AG04450 (cell line): ENCODE results near the gene IL36RN. TPM values are rescaled to one million over a fixed set of nuclear protein-coding genes. Genes with fewer than 3 reads are reported as not detected.

Experiments
- CTCF ChIA-PET: fragments of 300-600, 350-600 bp; formaldehyde crosslinking; extraction: SDS; loops from one replicate; lab custom pipeline; 2022; ENCODE audit warnings: antibody characterized with exemption, inconsistent platforms; lab: Charles Lee
- POLR2A ChIA-PET: fragments of 350-600 bp; formaldehyde crosslinking; extraction: SDS; loops from one replicate; lab custom pipeline; 2021; ENCODE audit warnings: antibody characterized with exemption, inconsistent platforms; lab: Yijun Ruan, JAX
- DNase-seq: peaks from one replicate; pipeline ENCODE4 v3.0.0-alpha.2; 2011; ENCODE audit warnings: low read depth, low spot score
- H3K27ac ChIP-seq: one replicate; pipeline ENCODE4 v1.5.1; 2012; ENCODE audit warnings: low read depth, low read length, control low read depth
- H3K27me3 ChIP-seq: one replicate; pipeline ENCODE4 v1.6.0; 2012; ENCODE audit warnings: low read length; ENCODE audit not compliant: control insufficient read depth, insufficient read depth
- H3K4me3 ChIP-seq: 2 replicates; pipeline ENCODE4 v1.5.1; 2011; ENCODE audit warnings: mild to moderate bottlenecking, low read depth, low read length, control low read depth
- H3K9me3 ChIP-seq: 2 replicates; pipeline ENCODE4 v1.5.1; 2012; ENCODE audit warnings: low read length; ENCODE audit not compliant: control insufficient read depth, insufficient read depth
- CTCF ChIP-seq: IDR thresholded peaks from 2 replicates; pipeline ENCODE4 v1.5.1; 2011; ENCODE audit warnings: low read depth, low read length, control low read depth, inconsistent platforms
- polyA plus RNA-seq: library from polyadenylated mRNA; depleted of rRNA; stranded (reverse); fragments of >200 nt; gene quantifications from 2 replicates; pipeline ENCODE4 v1.2.3, GENCODE V29; 2011

IL36RN gene
- polyA plus RNA-seq, 1 experiment, result not detected

GRCh38 chr2:113098041-113098440, 39.0 kb downstream of the IL36RN start:
- POLR2A ChIA-PET, result no interaction called here
- H3K27me3 ChIP-seq, result no peaks in the 10 kb centered on the region
- TF ChIP-seq CTCF, result no peak
- CTCF ChIA-PET, result interaction anchor here (0.7 kb wide), 1 partner anchor 18 kb away, joined by 3 read pairs; no protein-coding TSS in a partner anchor
- no peak for DNase-seq
- H3K4me3 ChIP-seq, result no peak overlapping the region
- no peaks in the 10 kb centered on the region; the same call in 1 of the 2 replicates for H3K9me3 ChIP-seq
- H3K27ac ChIP-seq, result no peak overlapping the region

GRCh38 chr2:113098532-113098931, 39.5 kb downstream of the IL36RN start:
- Histone ChIP-seq H3K9me3 (no peaks in the 10 kb centered on the region; the same call in 1 of the 2 replicates), H3K27me3 (no peaks in the 10 kb centered on the region), H3K27ac (no peak overlapping the region), H3K4me3 (no peak overlapping the region)
- no peak for TF ChIP-seq CTCF
- ChIA-PET POLR2A (no interaction called here), CTCF (interaction anchor here (0.7 kb wide), 1 partner anchor 18 kb away, joined by 3 read pairs; no protein-coding TSS in a partner anchor)
- no peak for DNase-seq

GRCh38 chr2:113102133-113102532, 43.1 kb downstream of the IL36RN start:
- POLR2A ChIA-PET, result no interaction called here
- H3K9me3 ChIP-seq, result no peaks in the 10 kb centered on the region; the same call in 1 of the 2 replicates
- CTCF ChIA-PET, result no interaction called here

GRCh38 chr2:113103277-113103676, 44.3 kb downstream of the IL36RN start:
- Histone ChIP-seq H3K9me3 (no peaks in the 10 kb centered on the region; the same call in 1 of the 2 replicates), H3K27me3 (no peaks in the 10 kb centered on the region), H3K27ac (no peak overlapping the region), H3K4me3 (no peak overlapping the region)
- CTCF ChIA-PET, result no interaction called here
- POLR2A ChIA-PET, result no interaction called here
- no peak for DNase-seq
- TF ChIP-seq CTCF, result no peak

More at GRCh38 chr2:113102133-113102532, 43.1 kb downstream of the IL36RN start:
- no peak overlapping the region for H3K27ac ChIP-seq
- no peak for DNase-seq
- H3K4me3 ChIP-seq, result no peak overlapping the region
- no peaks in the 10 kb centered on the region for H3K27me3 ChIP-seq
- no peak for TF ChIP-seq CTCF

GRCh38 chr2:113104054-113104611, 45.1 kb downstream of the IL36RN start:
- Histone ChIP-seq H3K9me3 (no peaks in the 10 kb centered on the region; the same call in 1 of the 2 replicates), H3K27ac (no peak overlapping the region), H3K4me3 (no peak overlapping the region), H3K27me3 (no peaks in the 10 kb centered on the region)
- DNase-seq, result no peak
- CTCF ChIA-PET, result no interaction called here
- POLR2A ChIA-PET, result no interaction called here
- TF ChIP-seq CTCF, result no peak
